Measurements from ENCODE around the gene CTU2. TPM values are rescaled to one million over a fixed set of nuclear protein-coding genes. Genes with fewer than 3 reads are reported as not detected.

Gene CTU2
- total and polyA plus RNA-seq, 2 of the 4 experiments (the other 2 are of a cell fraction): 12.9 to 18.4 TPM

DNA sequence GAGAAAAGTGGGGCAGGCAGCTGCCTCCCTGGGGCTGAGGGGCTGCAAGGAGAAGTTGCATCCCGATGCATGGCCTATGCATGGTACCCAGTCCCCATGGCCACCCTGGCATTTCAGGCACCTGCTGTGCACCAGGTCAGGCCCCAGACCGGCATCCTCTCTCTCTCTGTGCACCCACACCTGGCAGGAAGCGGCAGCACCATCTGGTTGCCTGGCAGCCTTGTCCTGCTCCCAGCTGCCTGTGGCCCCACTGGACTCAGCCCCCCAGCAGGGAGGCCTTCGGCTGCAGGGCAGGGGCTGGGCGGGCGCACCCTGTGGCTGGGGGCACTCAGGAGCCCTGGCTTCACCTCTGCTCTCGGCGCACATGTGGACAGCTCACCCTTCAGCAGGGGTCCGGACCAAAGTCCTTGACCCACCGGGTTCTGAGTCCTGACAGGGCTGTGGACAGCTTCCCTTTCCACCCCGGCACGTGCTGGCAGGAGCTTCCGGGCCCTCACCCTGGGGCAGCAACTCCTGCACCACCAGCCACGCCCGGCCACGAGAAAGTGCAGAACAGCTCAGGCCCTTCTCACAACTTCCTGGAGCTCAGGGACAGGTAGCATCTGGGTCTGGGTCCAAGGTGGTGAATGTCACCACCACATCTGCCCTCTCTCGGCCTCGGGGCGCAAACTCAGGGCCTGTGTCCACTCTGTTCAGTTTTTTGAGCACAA lies 36.7 kb downstream of the CTU2 start (continued):
- no peak for TF ChIP-seq RFX5 (IDR thresholded peaks at IDR 0.05; ENCODE audit: low read depth, low read length)

DNA sequence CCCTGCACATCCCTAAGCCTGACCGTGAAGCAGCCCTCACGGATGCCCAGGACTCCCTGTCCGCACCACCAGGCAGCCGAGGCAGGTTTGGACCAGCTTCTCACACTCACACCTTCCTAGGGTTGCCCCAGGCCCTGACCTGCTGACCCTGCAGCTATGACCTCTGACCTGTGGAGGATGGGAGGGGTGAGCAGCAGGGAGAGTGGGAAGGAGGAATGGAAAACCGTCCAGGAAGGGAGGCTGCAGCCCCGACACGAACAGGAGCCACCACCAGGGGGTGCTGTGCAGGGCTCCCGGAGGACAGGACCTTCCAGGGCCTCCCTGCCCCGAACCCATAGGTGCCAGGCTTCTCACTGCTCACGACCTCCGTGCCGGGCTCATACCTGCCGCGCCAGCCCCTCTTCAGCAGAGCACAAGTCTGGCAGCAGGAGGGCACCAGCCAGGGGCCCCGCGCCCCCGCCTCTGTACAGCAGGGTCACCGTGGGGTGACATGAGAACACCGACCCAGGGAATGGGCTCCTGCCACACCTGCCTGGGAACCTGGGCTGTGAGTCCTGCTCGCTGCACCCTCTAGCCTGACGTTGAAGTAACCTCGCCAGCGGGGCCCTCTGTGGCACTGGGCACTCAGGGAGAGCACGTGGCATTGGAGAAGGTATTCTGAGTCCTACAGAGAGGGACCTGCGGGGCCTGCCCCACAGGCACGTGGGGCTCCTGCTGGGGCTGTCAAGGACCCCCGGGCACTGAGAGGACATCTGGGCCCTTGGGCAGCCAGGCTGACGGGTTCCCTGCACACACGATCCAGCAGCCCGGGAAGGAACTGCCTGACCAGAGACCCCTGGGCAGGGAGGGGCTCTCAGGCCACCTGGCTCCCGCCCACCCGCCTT lies 37.6 kb downstream of the CTU2 start:
- BruUV-seq (replicated peaks): no TSS peak
- 71% methylated on average over 16 of the region's 32 CpGs; no CpG with 5 or more reads in 1 of the 2 experiments for WGBS, 2 experiments (ENCODE audit: extremely low coverage in 2 of 2, insufficient read length in 1 of 2)
- in situ Hi-C loops (cut with MboI; ENCODE audit: low sequenced_read_pairs): loop anchor here (10.0 kb wide), 1 partner anchor 421 kb away; no protein-coding TSS in a partner anchor
- TF ChIP-seq RAD21 (IDR thresholded peaks at IDR 0.05; ENCODE audit: low read length) (peak; percentile 70), MAZ (IDR thresholded peaks at IDR 0.05; ENCODE audit: borderline replicate concordance, low read depth, low read length) (peak; percentile 50; the same call in 1 of the 2 replicates), FOS (IDR thresholded peaks at IDR 0.05; ENCODE audit: low read depth, low read length) (no peak), BHLHE40 (IDR thresholded peaks at IDR 0.05; ENCODE audit: low read depth, low read length) (no peak), RCOR1 (IDR thresholded peaks at IDR 0.05; ENCODE audit: insufficient replicate concordance, low read length) (no peak), MAFK (IDR thresholded peaks at IDR 0.05; ENCODE audit: low read depth, low read length) (no peak), MXI1 (IDR thresholded peaks at IDR 0.05; ENCODE audit: borderline replicate concordance, low read depth, low read length) (no peak), POLR2A (IDR thresholded peaks at IDR 0.05; ENCODE audit: low read depth, low read length) (no peak), CEBPB (IDR thresholded peaks at IDR 0.05; ENCODE audit: low read depth, low read length) (no peak), RFX5 (IDR thresholded peaks at IDR 0.05; ENCODE audit: low read depth, low read length) (no peak), SMC3 (IDR thresholded peaks at IDR 0.05; ENCODE audit: low read depth, low read length) (peak; percentile 88), NFE2L2 (IDR thresholded peaks at IDR 0.05; ENCODE audit: low read depth, low read length) (no peak)
- TF ChIP-seq, protein P1, sequence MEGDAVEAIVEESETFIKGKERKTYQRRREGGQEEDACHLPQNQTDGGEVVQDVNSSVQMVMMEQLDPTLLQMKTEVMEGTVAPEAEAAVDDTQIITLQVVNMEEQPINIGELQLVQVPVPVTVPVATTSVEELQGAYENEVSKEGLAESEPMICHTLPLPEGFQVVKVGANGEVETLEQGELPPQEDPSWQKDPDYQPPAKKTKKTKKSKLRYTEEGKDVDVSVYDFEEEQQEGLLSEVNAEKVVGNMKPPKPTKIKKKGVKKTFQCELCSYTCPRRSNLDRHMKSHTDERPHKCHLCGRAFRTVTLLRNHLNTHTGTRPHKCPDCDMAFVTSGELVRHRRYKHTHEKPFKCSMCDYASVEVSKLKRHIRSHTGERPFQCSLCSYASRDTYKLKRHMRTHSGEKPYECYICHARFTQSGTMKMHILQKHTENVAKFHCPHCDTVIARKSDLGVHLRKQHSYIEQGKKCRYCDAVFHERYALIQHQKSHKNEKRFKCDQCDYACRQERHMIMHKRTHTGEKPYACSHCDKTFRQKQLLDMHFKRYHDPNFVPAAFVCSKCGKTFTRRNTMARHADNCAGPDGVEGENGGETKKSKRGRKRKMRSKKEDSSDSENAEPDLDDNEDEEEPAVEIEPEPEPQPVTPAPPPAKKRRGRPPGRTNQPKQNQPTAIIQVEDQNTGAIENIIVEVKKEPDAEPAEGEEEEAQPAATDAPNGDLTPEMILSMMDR (conservative IDR thresholded peaks at IDR 0.05; ENCODE audit: low read depth, low read length): peak; percentile 82

More for the DNA sequence above, 37.6 kb downstream of the CTU2 start:
- H2BK20ac ChIP-seq (ENCODE audit: low read depth, low read length): no peak overlapping the region
- ATAC-seq (ENCODE audit: low read depth) (peak; percentile 90), DNase-seq (peak; percentile 55)
- CTCF ChIA-PET: interaction anchor here (0.6 to 1.2 kb wide), 2 partner anchors 12 to 153 kb away, joined by 4 read pairs; no protein-coding TSS in a partner anchor
- no peaks in the 10 kb centered on the region for H3K4me1 ChIP-seq (ENCODE audit: control insufficient read depth, insufficient read depth, low read length)
- peak overlapping the region; percentile 68 for H2AFZ ChIP-seq (replicated peaks; ENCODE audit: low read length, poor library complexity)
- peak overlapping the region; percentile 94 for H2AK9ac ChIP-seq (replicated peaks; ENCODE audit: low read depth, low read length, poor library complexity)
- no peak overlapping the region for H2BK15ac ChIP-seq (ENCODE audit: low read depth, low read length)
- peaks cover 12 to 59% of the 10 kb centered on the region in 2 experiments for H3K79me1 ChIP-seq (ENCODE audit: low read depth in 1 of 2, low read length in 2 of 2)
- no peaks in the 10 kb centered on the region for H3K9me1 ChIP-seq (ENCODE audit: insufficient read depth, low read length)
- no peak overlapping the region; a peak in 1 of 4 replicates for H4K8ac ChIP-seq (ENCODE audit: low read depth in 2 of 2, low read length in 2 of 2)
- intact Hi-C loops (cut with micrococcal nuclease): loop anchor here (1.0 kb wide), 1 partner anchor 41 kb away; the partner anchor contains the start of gene PIEZO1
- H3K18ac ChIP-seq (ENCODE audit: low read depth, low read length): no peak overlapping the region
- H3K4me3 ChIP-seq (ENCODE audit: insufficient read depth, low read depth, low read length): no peak overlapping the region
- dilution Hi-C loops (cut with HindIII; ENCODE audit: low sequenced_read_pairs, unreplicated experiment): no loop called here
- H4K91ac ChIP-seq (ENCODE audit: insufficient read depth, low read depth, low read length): no peak overlapping the region
- H3K56ac ChIP-seq (ENCODE audit: extremely low read depth, insufficient read depth, low read length): no peak overlapping the region
- H3K4me2 ChIP-seq (ENCODE audit: low read depth, low read length): no peak overlapping the region
- no peaks in the 10 kb centered on the region for H3K9me3 ChIP-seq (ENCODE audit: control insufficient read depth, insufficient read depth, low read length)
- POLR2A ChIA-PET (ENCODE audit: unreplicated experiment): no interaction called here
- H2BK120ac ChIP-seq (ENCODE audit: low read depth, low read length): no peak overlapping the region
- H3K27me3 ChIP-seq (ENCODE audit: control insufficient read depth, insufficient read depth, low read length): no peaks in the 10 kb centered on the region
- no peak overlapping the region for H3K27ac ChIP-seq (ENCODE audit: insufficient read depth, low read length)
- no peak overlapping the region for H3K14ac ChIP-seq (replicated peaks; ENCODE audit: low read depth, low read length)
- 0 out of 2 replicates have a peak overlapping the region, but pooled peaks have one; percentile 30 for H2AK5ac ChIP-seq (ENCODE audit: low read depth, low read length)
- H4K5ac ChIP-seq (ENCODE audit: low read depth, low read length): no peak overlapping the region
- peaks cover 55% of the 10 kb centered on the region for H4K20me1 ChIP-seq (ENCODE audit: insufficient read depth, low read length)
- no peak overlapping the region for H3K9ac ChIP-seq (ENCODE audit: low read depth, low read length)
- H2BK5ac ChIP-seq (ENCODE audit: low read depth, low read length, poor library complexity, severe bottlenecking): no peak overlapping the region
- 0 out of 2 replicates have a peak overlapping the region, but pooled peaks have one; percentile 69 for H3K4ac ChIP-seq (ENCODE audit: low read depth, low read length)
- H3K23ac ChIP-seq (ENCODE audit: low read depth, low read length): no peak overlapping the region
- H3K36me3 ChIP-seq (ENCODE audit: control insufficient read depth, insufficient read depth, low read length): peaks cover 28% of the 10 kb centered on the region

Measured in IMR-90 (cell line).